T1000 (cell line): ENCODE measurements around the gene TMEM145.
A peak's percentile ranks its signal among the peaks of the same experiment; 100 is the strongest.

Source experiments
- DNase-seq: peaks from one replicate; lab custom pipeline; 2025; ENCODE audit warnings: mixed read lengths; lab: John Stamatoyannopoulos, UW

TMEM145 gene

DNA sequence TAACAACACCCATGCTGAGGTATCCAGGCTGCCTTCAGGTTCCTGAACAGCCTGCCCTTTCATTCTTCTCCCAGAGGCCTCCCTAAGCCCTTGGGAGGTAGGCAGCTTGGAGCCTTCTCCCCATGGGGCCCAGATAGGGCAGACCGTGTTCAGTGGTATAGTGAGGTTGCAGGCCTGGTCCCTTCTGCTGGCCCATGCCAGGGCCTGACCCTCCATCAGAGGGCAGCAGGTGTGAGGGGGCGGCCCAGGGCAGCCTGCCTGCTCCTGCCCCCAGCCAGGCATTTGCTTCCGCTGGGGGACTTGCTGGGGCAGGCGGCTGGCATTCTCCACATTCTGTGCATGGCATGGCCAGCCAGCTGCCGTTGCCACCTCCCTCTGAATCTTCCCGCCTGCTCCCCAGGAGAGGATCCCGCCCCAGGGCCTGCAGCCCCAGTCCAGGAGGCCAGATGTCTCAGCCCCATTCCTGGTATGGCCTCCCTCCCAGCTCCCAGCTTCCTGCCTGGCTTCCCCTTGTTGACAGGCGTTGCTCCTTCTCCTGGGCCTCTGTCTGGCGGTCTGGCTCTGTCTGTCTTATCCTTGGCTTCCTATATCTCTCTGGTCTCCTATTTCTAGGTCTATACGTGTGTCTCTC lies 35.2 kb upstream of the TMEM145 start:
- peak; percentile 14 for DNase-seq

- DNase-seq, result no peak
Observed at GRCh38 chr19:42278452-42279154, 34.5 kb upstream of the TMEM145 start.

- no peak for DNase-seq
Observed at GRCh38 chr19:42279155-42279901, 33.8 kb upstream of the TMEM145 start.

GRCh38 chr19:42279902-42280814 lies 33.0 kb upstream of the TMEM145 start:
- DNase-seq, result peak; percentile 79

- DNase-seq, result no peak
Observed at GRCh38 chr19:42280815-42281145, 32.3 kb upstream of the TMEM145 start.

DNA sequence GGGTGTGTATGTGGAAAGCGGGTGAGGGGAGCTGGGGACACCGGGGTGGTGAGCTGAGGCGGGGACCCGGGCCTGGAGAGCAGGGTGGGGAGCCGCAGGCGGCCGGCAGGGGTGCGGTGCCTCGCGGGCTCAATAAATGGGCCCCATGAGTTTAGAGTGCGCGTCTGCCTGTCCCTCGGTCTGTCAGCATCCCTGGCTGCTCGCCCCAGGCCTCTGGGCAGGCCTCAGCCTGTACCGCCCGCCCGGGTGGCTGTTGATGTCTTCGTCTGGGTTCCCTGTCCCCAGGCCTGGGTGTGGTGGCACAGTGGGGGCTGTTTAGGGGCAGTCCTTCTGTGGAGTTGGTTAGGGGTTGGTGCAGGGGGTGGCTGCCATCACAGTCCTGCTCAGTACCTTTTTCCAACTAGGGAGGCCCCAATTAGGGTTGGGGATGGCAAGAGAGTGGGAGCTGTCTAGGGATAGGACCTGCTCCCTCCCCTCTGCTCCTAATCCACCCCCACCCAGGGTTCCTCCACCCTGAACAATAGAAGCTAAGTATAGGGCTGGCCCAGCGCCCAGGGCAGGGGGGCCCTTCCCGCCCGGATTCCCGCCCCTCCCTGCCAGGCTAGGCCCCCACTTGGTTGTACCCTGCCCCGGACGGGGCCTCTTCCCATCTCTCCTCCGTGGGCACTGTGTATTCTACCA lies 31.8 kb upstream of the TMEM145 start:
- peak; percentile 14 for DNase-seq

DNA sequence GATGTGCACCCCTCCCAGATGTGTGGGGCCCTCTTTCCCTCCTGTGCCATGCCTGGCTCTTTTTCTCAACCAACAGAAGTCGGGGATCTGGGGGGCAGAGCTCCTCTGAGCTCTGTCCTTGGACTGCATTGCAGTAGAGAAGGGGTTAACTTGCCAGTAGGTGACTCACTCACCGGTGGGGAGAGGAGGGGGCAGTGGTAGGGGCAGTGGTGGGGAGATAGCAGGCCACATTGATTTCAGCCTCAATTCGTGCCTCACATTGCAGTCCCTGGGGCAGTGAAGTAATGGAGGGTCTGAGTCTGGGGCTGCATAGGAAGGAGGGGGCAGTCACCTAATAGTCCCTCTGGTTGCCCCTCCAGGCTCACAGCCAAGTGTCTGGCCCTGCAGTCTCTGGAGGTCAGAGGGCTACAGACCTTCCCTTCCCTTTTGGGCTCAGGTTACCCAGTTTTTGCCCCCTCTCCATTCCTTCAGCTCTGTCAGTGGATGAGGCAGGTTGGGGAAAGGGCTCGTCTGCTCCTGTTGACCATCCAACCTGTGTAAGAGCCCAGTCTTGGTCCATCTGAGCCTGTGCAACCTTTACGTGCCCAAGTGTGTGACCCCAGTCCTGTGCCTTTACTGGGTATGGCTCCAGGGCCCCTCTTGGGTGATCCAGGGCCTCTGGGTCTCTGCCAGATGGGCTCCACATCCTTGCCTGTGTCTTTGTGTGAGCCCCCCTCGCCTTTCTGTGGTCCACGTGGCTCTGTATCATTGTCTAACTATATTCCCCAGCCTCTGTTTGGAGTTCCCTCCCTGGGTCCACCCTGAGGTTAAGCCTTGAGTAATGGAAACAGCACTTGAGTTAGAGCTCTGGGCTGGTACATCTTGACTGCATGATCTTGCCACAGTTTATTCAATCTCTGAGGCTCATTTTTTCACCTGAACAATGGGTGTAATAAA lies 31.0 kb upstream of the TMEM145 start:
- DNase-seq, result no peak

- no peak for DNase-seq
Observed at GRCh38 chr19:42282819-42283187, 30.3 kb upstream of the TMEM145 start.

GRCh38 chr19:42283188-42284065 lies 29.7 kb upstream of the TMEM145 start:
- DNase-seq, result peak; percentile 85

- peak; percentile 70 for DNase-seq
Observed at GRCh38 chr19:42284066-42284501, 29.0 kb upstream of the TMEM145 start.

GRCh38 chr19:42284591-42285341 lies 28.3 kb upstream of the TMEM145 start:
- no peak for DNase-seq

- no peak for DNase-seq
Observed at GRCh38 chr19:42285541-42285941, 27.6 kb upstream of the TMEM145 start.

DNA sequence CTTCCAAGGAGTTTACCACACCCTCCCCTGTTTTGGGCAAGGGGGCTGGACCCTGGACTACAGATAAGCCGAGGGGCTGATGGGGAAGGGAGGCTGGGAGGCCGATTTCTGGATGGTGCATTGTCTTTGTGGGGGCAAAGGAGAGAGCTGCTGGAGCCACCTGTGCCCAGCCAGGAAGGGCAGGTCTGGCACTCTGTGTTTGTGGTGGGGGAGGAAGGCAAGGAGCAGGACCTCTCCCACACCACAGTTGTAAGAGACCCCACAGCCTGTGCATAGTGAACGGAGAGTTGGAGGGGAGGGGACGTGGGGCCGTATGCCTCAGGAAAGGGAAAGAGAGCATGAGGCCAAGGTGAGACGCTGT lies 27.1 kb upstream of the TMEM145 start:
- no peak for DNase-seq

DNA sequence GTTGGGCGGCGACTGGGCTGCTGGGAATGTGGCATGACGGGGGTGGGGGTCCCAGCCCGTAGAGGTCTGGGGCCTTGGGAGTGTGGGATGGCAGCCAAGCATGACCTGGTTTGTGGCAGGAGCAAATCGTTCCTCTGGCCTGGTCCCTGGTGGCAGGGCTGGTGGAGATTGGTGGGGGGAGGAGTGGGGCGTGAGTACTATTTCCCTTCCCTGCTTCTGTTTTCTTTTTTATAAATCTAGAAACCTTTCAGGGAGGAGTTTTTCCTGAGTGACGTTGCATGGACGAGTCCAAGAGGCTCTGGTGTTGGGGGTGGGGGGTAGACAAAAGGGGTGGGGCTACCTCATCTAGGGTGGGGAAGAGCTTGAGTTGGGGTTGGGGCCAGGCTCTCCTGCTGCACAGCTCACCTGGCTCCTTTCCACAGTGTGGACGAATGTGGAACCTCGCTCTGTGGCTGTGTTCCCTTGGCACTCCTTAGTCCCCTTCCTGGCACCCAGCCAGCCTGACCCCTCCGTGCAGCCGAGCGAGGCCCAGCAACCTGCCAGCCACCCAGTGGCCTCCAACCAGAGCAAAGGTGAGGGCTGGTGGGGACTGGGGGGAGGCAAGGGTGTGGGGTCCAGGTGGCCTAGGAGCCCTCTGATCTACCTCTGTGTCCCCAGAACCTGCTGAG lies 26.6 kb upstream of the TMEM145 start:
- DNase-seq, result no peak

DNA sequence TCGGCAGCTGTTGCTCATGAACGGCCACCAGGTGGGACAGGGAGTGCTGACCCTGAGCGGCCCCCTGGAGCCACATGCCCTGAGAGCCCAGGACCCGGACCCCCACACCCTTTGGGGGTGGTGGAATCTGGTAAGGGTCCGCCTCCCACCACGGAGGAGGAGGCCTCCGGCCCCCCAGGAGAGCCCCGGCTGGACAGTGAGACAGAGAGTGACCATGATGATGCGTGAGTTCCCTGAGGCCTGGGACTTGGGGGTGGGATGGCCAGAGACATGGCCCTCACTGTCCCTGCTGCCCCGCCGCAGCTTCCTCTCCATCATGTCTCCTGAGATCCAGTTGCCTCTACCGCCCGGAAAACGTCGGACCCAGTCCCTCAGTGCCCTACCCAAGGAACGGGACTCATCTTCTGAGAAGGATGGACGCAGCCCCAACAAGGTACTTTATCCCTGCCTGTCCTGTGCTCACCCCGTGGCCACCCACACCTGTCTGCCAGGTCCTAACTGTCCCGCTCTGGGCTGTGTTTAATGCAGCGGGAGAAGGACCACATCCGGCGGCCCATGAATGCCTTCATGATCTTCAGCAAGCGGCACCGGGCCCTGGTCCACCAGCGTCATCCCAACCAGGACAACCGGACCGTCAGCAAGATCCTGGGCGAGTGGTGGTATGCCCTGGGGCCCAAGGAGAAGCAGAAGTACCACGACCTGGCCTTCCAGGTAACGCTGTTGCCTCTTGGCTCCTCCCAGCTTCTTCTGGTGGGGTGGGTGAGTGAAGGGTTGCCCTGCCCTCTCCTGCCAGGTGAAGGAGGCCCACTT lies 25.9 kb upstream of the TMEM145 start:
- DNase-seq, result no peak

DNA sequence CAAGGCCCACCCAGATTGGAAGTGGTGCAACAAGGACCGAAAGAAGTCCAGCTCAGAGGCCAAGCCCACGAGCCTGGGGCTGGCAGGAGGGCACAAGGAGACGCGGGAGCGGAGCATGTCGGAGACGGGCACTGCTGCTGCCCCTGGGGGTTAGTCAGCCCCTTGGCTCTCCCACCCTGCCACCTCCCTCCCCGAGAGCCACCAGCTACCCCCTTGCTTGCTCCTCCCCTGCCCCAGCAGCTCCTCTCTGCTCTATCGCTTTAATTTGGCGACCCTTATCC lies 25.3 kb upstream of the TMEM145 start:
- DNase-seq, result no peak

DNA sequence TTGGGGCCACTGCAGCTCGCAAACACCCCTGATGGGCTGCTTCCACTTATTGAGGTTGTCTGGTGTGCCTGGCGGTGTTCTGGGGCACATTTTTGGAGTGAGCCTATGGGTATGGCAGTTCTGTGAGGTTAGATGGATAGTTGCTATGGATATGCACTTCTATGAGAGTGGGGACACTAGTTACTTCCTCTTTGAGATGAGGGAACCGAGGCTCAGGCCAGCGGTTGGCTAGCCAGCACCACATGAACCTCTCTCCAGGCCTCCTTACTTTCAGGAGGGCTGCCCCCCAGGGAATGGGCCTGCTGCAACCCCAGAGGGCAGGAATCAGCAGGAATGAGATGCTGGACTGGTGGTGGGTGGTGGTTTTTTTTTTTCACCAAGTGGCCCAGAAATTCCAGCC lies 24.7 kb upstream of the TMEM145 start:
- DNase-seq, result no peak
